ENCODE results near the gene ARHGEF10L. TPM values are rescaled to one million over a fixed set of nuclear protein-coding genes. Genes with fewer than 3 reads are reported as not detected.

Gene ARHGEF10L
- total RNA-seq, 2 experiments from 2014 or later, result not detected

DNA sequence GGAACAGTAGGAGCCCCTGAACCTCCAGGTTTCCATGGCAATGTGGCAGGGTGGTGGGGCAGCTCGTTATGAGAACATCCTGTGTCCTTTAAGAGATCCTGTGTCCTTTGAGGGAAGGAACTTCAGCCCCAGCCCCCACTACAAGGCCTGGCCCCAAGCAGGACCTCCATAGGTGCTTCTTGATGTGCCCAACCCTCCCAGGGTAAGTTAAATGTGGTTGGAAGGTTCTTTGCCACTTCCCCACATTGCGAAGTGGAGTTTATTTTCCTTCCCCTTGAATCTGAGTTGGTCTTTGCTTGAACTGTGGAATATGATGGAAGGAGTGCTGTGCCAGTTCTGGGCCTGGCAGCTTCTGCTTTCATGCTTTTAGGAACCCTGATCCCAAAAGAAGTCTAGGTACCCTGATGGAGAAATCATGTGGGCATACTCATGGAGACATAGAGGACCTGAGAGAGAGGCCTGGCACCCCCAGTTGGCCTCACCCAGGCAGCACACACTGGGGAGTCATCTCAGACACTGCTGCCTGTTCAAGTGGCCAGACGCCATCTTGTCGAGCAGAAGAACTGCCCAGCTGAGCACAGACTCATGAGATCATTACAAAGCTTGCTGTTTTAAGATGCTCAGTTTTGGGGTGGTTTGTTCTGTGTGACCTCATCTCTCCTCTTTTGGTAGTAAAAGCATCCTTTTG is 171.5 kb downstream of the ARHGEF10L start:
- H3K4me1 Mint-ChIP-seq, result no peaks in the 10 kb centered on the region
- CTCF ChIA-PET, result no interaction called here
- no peak overlapping the region for H3K27ac Mint-ChIP-seq
- no peak overlapping the region for H3K4me3 Mint-ChIP-seq
- no peak for DNase-seq
- H3K36me3 Mint-ChIP-seq (ENCODE audit: low read depth), result no peaks in the 10 kb centered on the region
- no peaks in the 10 kb centered on the region for H3K27me3 Mint-ChIP-seq
- H3K9me3 Mint-ChIP-seq, result no peaks in the 10 kb centered on the region
- POLR2A ChIA-PET, result no interaction called here

DNA sequence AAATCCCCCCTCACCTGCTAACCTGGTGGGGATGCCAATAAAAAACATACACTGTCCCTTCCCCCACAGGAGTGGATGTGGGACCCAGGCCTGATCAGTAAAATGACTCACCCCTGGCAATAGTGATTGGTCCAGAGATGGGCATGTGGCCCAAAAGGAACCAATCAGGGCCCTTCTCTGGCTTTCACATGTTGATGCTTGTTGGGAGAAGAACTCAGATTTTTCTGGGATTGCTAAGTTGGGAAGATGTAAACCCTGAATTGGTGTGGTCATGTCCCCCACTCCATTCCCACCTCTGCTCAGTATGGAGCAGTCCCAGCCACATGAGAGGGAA is 172.0 kb downstream of the ARHGEF10L start:
- CTCF ChIA-PET, result no interaction called here
- no peaks in the 10 kb centered on the region for H3K36me3 Mint-ChIP-seq (ENCODE audit: low read depth)
- H3K4me3 Mint-ChIP-seq, result no peak overlapping the region
- POLR2A ChIA-PET, result no interaction called here
- H3K4me1 Mint-ChIP-seq, result no peaks in the 10 kb centered on the region
- no peaks in the 10 kb centered on the region for H3K27me3 Mint-ChIP-seq
- H3K27ac Mint-ChIP-seq, result no peak overlapping the region
- H3K9me3 Mint-ChIP-seq, result no peaks in the 10 kb centered on the region
- no peak for DNase-seq

DNA sequence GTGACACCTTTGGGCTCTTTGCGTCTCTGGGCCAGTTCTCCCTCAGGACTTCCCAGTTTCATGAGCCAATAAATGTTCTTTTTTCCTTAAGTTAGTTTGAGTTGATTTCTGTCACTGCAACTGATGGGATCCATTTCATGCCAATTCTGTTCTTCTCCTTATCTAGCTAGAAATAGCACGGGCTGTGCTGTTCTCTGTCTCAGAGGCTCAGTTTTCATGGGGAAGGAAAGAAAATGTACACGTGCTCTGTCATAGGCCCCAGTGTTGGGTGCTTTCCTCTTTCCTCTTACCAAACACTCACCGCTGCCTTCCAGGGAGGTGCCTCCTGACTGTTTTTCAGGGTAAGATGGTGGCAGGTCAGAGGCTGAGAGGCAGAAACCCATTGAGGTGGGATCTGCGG is 172.4 kb downstream of the ARHGEF10L start:
- H3K27me3 Mint-ChIP-seq, result no peaks in the 10 kb centered on the region
- no peak overlapping the region for H3K27ac Mint-ChIP-seq
- no peaks in the 10 kb centered on the region for H3K9me3 Mint-ChIP-seq
- no peaks in the 10 kb centered on the region for H3K36me3 Mint-ChIP-seq (ENCODE audit: low read depth)
- H3K4me3 Mint-ChIP-seq, result no peak overlapping the region
- CTCF ChIA-PET, result no interaction called here
- no peak for DNase-seq
- H3K4me1 Mint-ChIP-seq, result no peaks in the 10 kb centered on the region
- POLR2A ChIA-PET, result no interaction called here

DNA sequence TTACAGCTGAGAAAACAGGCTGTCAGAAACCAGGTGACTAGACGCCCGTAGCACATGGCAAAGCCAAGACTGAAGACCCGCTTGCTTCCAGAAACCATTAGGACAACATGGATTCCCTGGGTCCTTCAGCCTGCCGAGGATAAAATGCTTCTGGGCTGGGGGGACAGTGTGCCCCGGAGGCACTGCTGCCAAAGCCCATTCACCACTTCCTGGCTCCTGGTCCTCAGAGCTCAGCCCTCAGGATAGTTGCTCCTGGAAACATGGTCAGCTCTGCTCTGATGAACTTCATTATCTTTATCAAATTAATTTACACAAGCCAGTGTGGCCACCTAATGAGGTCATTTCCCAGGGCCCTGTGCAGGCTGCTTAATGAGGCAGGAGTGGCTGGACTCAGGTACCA is 174.5 kb downstream of the ARHGEF10L start:
- no peaks in the 10 kb centered on the region for H3K9me3 Mint-ChIP-seq
- H3K4me3 Mint-ChIP-seq, result no peak overlapping the region
- ChIA-PET POLR2A (no interaction called here), CTCF (no interaction called here)
- H3K36me3 Mint-ChIP-seq (ENCODE audit: low read depth), result no peaks in the 10 kb centered on the region
- H3K27ac Mint-ChIP-seq, result no peak overlapping the region
- no peaks in the 10 kb centered on the region for H3K27me3 Mint-ChIP-seq
- DNase-seq, result no peak
- no peaks in the 10 kb centered on the region for H3K4me1 Mint-ChIP-seq

DNA sequence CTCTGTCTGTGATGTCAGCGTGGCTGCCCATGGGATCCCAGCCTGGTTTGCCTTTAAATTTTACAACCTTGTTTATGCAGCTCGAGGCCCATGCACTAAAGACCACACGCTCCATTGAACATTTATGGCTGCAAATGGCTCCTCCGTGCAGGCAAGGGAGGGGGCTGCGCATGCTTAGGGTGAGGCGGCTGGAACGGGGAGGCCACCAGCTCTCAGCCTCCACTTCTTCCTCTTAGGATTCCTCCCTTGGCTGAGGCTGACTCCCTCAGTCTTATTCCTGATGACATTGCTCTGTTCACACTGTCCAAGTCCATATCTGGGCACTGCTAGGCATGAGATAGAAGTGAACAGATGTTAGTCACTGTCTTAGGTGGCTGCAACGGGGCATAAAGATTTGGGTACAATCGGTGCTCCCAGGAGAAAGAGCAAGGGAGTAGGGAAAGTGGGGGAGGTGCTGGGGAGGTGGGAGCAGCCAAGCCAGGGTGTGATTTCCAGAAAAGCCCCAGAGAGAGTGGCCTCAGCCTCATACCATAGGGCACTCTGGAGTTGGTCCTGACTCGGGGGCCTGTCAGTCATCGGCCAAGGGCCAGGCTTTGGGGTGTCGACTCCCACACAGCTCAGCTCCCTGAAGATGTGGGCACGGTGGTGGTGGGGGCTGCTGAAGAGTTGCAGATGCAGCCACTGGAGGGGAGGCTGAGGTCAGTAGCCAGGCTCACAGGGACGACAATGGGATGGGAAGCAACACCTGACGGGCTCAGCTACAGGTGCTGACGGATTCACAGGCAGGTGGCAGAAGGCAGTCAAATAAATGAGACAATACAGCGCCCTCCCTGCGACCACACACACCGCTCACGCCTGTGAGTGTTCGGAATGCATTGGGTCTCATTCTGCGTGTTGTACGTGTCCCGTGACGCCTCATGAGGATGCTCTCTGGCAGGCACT is 178.4 kb downstream of the ARHGEF10L start:
- H3K4me3 Mint-ChIP-seq, result no peak overlapping the region
- ChIA-PET CTCF (no interaction called here), POLR2A (no interaction called here)
- no peak overlapping the region for H3K27ac Mint-ChIP-seq
- H3K4me1 Mint-ChIP-seq, result no peaks in the 10 kb centered on the region
- no peaks in the 10 kb centered on the region for H3K9me3 Mint-ChIP-seq
- no peaks in the 10 kb centered on the region for H3K36me3 Mint-ChIP-seq (ENCODE audit: low read depth)
- no peaks in the 10 kb centered on the region for H3K27me3 Mint-ChIP-seq
- DNase-seq, result no peak

DNA sequence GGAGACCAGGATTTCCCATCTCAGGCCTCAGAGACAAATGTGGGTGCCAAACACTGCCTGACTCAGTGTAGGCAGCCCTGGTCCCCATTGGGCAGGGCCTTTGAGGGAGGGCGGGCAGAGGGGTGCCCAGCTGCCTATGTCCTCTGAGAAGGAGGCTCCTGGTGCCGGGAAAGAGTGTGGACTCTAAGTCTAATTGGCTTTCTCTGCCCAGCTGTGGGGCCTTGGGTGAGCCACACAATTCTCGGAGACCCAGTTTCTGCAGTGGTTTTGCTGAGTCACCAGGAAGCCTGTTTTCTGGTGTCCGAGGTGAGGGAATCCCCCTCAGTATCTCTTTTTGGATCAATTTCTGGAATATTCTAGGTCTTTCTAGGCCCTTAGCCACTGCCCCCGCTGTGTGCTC is 180.4 kb downstream of the ARHGEF10L start:
- H3K27me3 Mint-ChIP-seq, result no peaks in the 10 kb centered on the region
- DNase-seq, result no peak
- no peak overlapping the region for H3K27ac Mint-ChIP-seq
- H3K36me3 Mint-ChIP-seq (ENCODE audit: low read depth), result no peaks in the 10 kb centered on the region
- no peaks in the 10 kb centered on the region for H3K9me3 Mint-ChIP-seq
- no peaks in the 10 kb centered on the region for H3K4me1 Mint-ChIP-seq
- CTCF ChIA-PET, result no interaction called here
- POLR2A ChIA-PET, result no interaction called here
- no peak overlapping the region for H3K4me3 Mint-ChIP-seq

DNA sequence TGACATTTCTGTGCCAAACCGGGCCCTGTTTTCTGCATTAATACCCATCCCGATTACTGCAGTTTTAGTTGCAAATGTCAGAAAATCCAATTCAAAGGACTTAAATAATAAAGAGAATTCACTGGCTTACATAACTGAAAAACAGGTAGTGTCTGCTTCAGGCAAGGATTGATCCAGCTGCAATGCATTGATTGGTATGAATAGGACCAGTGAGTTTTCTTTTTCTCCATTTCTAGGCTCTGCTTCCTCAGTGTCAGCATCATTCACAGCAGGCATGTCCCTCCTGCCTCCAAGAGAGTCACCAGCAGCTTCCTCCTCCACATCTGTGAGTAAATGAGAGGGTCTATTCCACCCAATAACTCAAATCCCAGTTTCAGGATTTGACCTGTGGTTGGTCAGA is 181.9 kb downstream of the ARHGEF10L start:
- Mint-ChIP-seq H3K36me3 (ENCODE audit: low read depth) (no peaks in the 10 kb centered on the region), H3K9me3 (no peaks in the 10 kb centered on the region), H3K27me3 (no peaks in the 10 kb centered on the region), H3K4me1 (no peaks in the 10 kb centered on the region), H3K4me3 (no peak overlapping the region), H3K27ac (no peak overlapping the region)
- ChIA-PET CTCF (no interaction called here), POLR2A (no interaction called here)
- DNase-seq, result no peak

DNA sequence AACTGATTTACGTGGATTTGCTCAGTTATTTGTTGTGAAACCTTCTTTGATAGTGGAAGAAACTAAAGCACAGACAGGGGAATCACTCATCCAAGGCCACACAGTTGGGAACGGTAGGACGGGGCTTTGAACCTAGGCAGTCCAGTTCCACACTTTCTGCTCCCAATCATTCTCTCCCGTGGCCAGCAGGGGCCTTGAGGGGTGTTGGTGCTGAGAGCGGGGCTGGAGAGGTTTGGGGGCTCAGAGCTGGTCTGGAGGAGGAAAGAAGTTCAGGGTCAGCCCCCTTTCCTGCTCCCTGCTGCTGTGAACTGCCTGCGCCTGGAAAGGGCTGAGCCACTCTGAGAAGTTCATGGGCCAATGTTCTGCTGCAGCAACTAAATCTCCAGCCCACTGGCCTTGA is 184.2 kb downstream of the ARHGEF10L start:
- DNase-seq, result no peak
- H3K36me3 Mint-ChIP-seq (ENCODE audit: low read depth), result no peaks in the 10 kb centered on the region
- H3K4me3 Mint-ChIP-seq, result no peak overlapping the region
- ChIA-PET CTCF (interaction anchor here (0.5 kb wide), 1 partner anchor 599 kb away, joined by 4 read pairs; no protein-coding TSS in a partner anchor), POLR2A (interaction anchor here (1.0 kb wide), 1 partner anchor 15 kb away, joined by 3 read pairs; no protein-coding TSS in a partner anchor)
- H3K4me1 Mint-ChIP-seq, result no peaks in the 10 kb centered on the region
- H3K9me3 Mint-ChIP-seq, result no peaks in the 10 kb centered on the region
- H3K27me3 Mint-ChIP-seq, result no peaks in the 10 kb centered on the region
- no peak overlapping the region for H3K27ac Mint-ChIP-seq

DNA sequence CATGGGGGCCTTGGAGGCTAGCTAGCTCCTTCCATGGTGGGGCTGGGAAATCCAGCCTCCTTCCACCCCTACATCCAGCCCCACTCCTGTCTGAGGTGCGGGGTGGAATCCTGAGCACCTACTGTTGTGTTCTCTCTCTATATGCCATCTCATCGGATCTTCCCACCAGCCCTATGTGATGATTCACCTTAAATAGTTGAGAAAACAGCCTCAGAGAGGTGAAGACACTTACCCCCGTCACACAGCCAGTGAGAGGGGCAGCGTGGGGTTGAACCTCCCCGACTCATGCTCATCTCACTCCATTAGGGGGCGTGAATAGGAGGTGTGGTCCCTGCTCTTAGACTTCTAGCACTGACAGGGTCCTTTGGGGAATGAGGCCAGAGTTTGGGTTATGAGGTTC is 184.7 kb downstream of the ARHGEF10L start:
- Mint-ChIP-seq H3K27ac (no peak overlapping the region), H3K4me3 (no peak overlapping the region), H3K27me3 (no peaks in the 10 kb centered on the region), H3K36me3 (ENCODE audit: low read depth) (no peaks in the 10 kb centered on the region), H3K4me1 (no peaks in the 10 kb centered on the region), H3K9me3 (no peaks in the 10 kb centered on the region)
- POLR2A ChIA-PET, result no interaction called here
- no peak for DNase-seq
- CTCF ChIA-PET, result interaction anchor here (0.5 kb wide), 1 partner anchor 599 kb away, joined by 4 read pairs; no protein-coding TSS in a partner anchor

DNA sequence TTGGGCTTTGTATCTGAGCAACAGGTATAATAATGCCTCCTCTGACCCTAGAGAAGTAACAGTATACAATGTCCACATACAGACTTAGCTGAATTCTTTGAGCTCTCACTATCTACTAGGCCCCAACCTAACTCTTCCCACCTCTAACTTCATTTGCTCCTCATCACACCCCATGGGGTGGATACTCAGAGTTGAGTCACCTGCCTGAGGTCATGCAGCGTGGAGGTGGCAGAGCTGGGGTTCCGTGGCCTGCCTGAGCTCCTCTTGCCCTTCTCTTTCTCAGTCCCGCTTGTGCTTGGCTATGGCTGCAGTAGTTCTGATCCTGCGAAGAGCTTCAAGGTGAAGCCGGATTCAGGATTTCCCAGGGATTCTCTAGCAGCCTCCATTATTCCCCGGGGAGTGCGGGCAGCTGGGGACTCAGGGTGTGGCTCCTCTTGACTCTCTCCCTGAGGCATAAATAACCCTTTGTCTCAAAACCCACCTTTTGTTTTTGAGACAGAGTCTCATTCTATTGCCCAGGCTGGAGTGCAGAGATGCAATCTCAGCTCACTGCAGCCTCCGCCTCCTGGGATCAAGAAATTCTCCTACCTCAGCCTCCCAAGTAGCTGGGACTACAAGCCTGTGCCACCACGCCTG is 185.7 kb downstream of the ARHGEF10L start:
- Mint-ChIP-seq H3K36me3 (ENCODE audit: low read depth) (no peaks in the 10 kb centered on the region), H3K27ac (no peak overlapping the region)

DNA sequence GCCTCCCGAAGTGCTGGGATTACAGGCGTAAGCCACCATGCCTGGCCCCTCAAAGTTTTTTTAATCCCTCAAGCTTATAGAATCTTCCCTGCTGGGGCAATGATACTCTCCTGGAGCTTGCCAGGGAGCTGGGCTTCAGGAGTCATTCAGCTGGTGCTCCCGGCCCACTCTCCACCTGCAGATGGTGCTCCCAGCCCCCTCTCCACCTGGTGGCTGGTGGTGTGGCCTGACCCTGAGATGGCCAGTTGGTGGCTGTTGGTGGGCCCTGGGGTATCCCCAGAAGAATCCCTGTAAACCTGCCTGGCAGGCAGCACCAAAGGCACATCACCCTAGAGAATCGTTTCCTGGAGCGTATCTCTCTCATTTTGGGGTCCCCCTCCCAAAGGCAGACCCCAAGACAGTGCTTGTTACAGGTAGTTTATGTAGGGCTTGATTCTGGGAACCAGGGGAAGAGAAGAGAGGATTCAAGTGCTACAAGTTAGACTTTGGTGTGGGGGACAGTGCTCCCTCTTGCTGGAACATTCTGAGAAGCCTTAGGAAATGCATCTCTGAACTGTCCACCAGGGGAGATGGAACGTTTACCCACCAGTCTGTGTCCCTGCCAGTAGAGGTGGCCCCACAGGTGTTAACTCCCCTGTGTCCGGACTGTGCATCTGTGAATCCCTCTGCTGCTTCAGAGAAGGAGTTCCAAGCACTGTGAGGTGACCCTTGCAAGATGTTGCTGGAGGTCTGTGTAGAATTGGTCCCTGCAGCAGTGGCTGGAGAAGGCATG is 186.5 kb downstream of the ARHGEF10L start:
- ChIA-PET POLR2A (no interaction called here), CTCF (no interaction called here)
- no peak overlapping the region for H3K27ac Mint-ChIP-seq
- H3K9me3 Mint-ChIP-seq, result no peaks in the 10 kb centered on the region
- DNase-seq, result no peak
- no peaks in the 10 kb centered on the region for H3K36me3 Mint-ChIP-seq (ENCODE audit: low read depth)
- H3K27me3 Mint-ChIP-seq, result no peaks in the 10 kb centered on the region
- H3K4me3 Mint-ChIP-seq, result no peak overlapping the region
- no peaks in the 10 kb centered on the region for H3K4me1 Mint-ChIP-seq

More for the DNA sequence above, 185.7 kb downstream of the ARHGEF10L start:
- H3K27me3 Mint-ChIP-seq, result no peaks in the 10 kb centered on the region
- no peak overlapping the region for H3K4me3 Mint-ChIP-seq
- ChIA-PET POLR2A (no interaction called here), CTCF (no interaction called here)
- H3K4me1 Mint-ChIP-seq, result no peaks in the 10 kb centered on the region
- no peak for DNase-seq
- no peaks in the 10 kb centered on the region for H3K9me3 Mint-ChIP-seq

DNA sequence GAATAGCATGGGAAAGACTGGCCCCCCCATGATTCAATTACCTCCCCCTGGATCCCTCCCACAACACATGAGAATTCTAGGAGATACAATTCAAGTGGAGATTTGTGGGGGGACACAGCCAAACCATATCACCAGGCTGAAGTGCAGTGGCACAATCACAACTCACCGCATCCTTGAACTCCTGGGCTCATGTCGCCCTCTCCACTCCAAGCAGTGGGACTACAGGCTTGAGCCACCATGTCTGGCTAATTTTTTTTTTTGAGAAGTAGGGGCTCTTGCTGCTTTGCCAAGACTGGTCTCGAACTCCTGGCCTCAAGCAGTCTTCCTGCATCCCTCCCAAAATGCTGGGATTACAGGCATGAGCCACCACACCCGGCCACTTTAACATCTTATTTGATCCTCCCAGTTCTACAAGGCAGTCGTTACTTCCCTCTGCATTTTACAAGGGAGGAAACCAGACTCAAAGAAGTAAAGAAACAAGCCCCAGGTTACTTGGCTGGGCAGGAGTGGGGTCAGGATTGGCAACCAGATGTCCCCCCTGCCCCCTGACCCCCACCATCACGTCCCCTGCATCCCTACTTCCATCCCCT is 188.7 kb downstream of the ARHGEF10L start:
- no peak for DNase-seq
- Mint-ChIP-seq H3K27me3 (no peaks in the 10 kb centered on the region), H3K4me3 (no peak overlapping the region), H3K27ac (no peak overlapping the region), H3K4me1 (no peaks in the 10 kb centered on the region), H3K9me3 (no peaks in the 10 kb centered on the region), H3K36me3 (ENCODE audit: low read depth) (no peaks in the 10 kb centered on the region)
- ChIA-PET POLR2A (no interaction called here), CTCF (no interaction called here)

DNA sequence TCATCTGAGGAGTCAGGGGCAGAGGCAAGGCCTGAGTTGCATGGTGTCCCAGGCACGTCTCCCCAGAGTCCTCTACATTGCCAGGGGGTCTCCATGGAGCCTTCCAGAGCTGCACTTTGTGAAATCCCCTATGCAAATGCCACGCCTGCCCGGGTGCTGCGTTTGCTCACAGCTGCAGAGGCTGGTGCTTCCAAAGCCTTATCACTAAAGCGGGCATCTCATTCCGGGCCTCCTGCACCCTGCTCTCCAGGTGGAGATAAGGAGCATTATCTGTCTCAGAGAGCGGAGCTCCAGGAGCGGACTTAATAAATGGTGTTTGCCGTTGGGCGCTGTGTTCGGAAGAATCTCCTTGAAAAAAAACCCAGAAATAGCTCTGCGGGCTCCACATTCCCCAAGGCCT is 189.8 kb downstream of the ARHGEF10L start:
- H3K4me1 Mint-ChIP-seq, result no peaks in the 10 kb centered on the region
- no peak overlapping the region for H3K27ac Mint-ChIP-seq

More for the DNA sequence above, 189.8 kb downstream of the ARHGEF10L start:
- Mint-ChIP-seq H3K36me3 (ENCODE audit: low read depth) (no peaks in the 10 kb centered on the region), H3K9me3 (no peaks in the 10 kb centered on the region), H3K4me3 (no peak overlapping the region), H3K27me3 (no peaks in the 10 kb centered on the region)
- POLR2A ChIA-PET, result no interaction called here
- no peak for DNase-seq
- CTCF ChIA-PET, result no interaction called here
